HCT116 (cell line): ENCODE data around the gene ORAI2. TPM values are rescaled to one million over a fixed set of nuclear protein-coding genes. Genes with fewer than 3 reads are reported as not detected.

Experiments used
- ATAC-seq: fragments of 200-7000 bp; cut with Tn5 transposase; 2 replicates; pipeline ENCODE4 v1.9.1; 2020; ENCODE audit warnings: mild to moderate bottlenecking, moderate library complexity
- BruUV-seq: library from RNA; stranded (reverse); fragments of 400-500 nt; replicated peaks from 2 replicates; lab custom pipeline; 2021; lab: Mats Ljungman, UMichigan
- CTCF ChIA-PET: fragments of 300-600 bp; sonication (Branson Sonifier 250); formaldehyde crosslinking; loops from one replicate; lab custom pipeline; 2021; ENCODE audit warnings: antibody characterized with exemption; lab: Charles Lee
- POLR2A ChIA-PET: fragments of 300-600, 350-600 bp; sonication (Branson Sonifier 250); formaldehyde crosslinking; loops from one replicate; lab custom pipeline; 2021; ENCODE audit warnings: antibody characterized with exemption; lab: Charles Lee
- RAD21 ChIA-PET, 2 experiments: fragments of 300-600 bp; sonication (Branson Sonifier 250); formaldehyde crosslinking; loops; one replicate each; lab custom pipeline; 2023; ENCODE audit warnings: low total read pairs in 2 of 2; ENCODE audit not compliant: uncharacterized antibody in 2 of 2, unreplicated experiment in 2 of 2, low non-redundant PET in 1 of 2; lab: Charles Lee
- DNase-seq: peaks from one replicate; pipeline ENCODE4 v3.0.0-alpha.2; 2010; ENCODE audit warnings: low read depth, low spot score
- H2AFZ ChIP-seq: fragments of 200-600 bp; shearing (Covaris generic), sonication (generic); 2 replicates; pipeline ENCODE4 v1.6.1; 2017; ENCODE audit warnings: low read depth, mixed run types, mixed read lengths, antibody characterized with exemption, low read length; ENCODE audit not compliant: poor library complexity, severe bottlenecking
- H3K27ac ChIP-seq: 2 replicates; pipeline ENCODE4 v1.5.1; 2012; ENCODE audit warnings: low read depth, low read length
- H3K27me3 ChIP-seq: fragments of 200-600 bp; sonication (generic); 2 replicates; pipeline ENCODE4 v1.6.1; 2016; ENCODE audit warnings: mixed run types, low read length, mixed read lengths; ENCODE audit not compliant: insufficient read depth
- H3K36me3 ChIP-seq, 2 experiments: fragments of 200-500 bp in 1 of 2; fragments of 200-600 bp in 1 of 2; sonication (Bioruptor generic) in 1 of 2; sonication (generic) in 1 of 2; 2 replicates each; pipeline versions ENCODE4 v1.5.1 to v1.6.1; 2014 to 2016; ENCODE audit warnings: low read length in 2 of 2, inconsistent platforms in 1 of 2, mixed read lengths in 1 of 2, mixed run types in 1 of 2; ENCODE audit not compliant: insufficient read depth in 2 of 2, control insufficient read depth in 1 of 2
- H3K4me1 ChIP-seq, 2 experiments: fragments of 200-600 bp in 1 of 2; sonication (generic) in 1 of 2; 2 replicates each; pipeline versions ENCODE4 v1.5.1 to v1.6.1; 2012 to 2017; ENCODE audit warnings: low read length in 2 of 2, inconsistent platforms in 1 of 2, mild to moderate bottlenecking in 1 of 2, mixed read lengths in 1 of 2, mixed run types in 1 of 2, moderate library complexity in 1 of 2; ENCODE audit not compliant: insufficient read depth in 2 of 2, control insufficient read depth in 1 of 2
- H3K4me2 ChIP-seq: fragments of 200-600 bp; sonication (generic); 2 replicates; pipeline ENCODE4 v1.6.1; 2017; ENCODE audit warnings: mixed run types, low read length, mixed read lengths
- H3K4me3 ChIP-seq, 2 experiments: fragments of 200-600 bp in 1 of 2; sonication (generic) in 1 of 2; replicated peaks in 1 of 2; 2 replicates each; pipeline ENCODE4 v1.5.1; 2011 to 2016; ENCODE audit warnings: low read length in 2 of 2, control low read depth in 1 of 2, low read depth in 1 of 2, mild to moderate bottlenecking in 1 of 2, mixed read lengths in 1 of 2, mixed run types in 1 of 2
- H3K79me2 ChIP-seq: fragments of 200-600 bp; sonication (generic); 2 replicates; pipeline ENCODE4 v1.6.1; 2017; ENCODE audit warnings: mild to moderate bottlenecking, mixed run types, low read length, moderate library complexity, mixed read lengths; ENCODE audit not compliant: insufficient read depth
- H3K9ac ChIP-seq: fragments of 200-600 bp; sonication (generic); 2 replicates; pipeline ENCODE4 v1.6.1; 2016; ENCODE audit warnings: low read length, mixed read lengths
- H3K9me2 ChIP-seq: fragments of 200-600 bp; sonication (generic), shearing (Covaris generic); 2 replicates; pipeline ENCODE4 v1.6.1; 2017; ENCODE audit warnings: mixed run types, mild to moderate bottlenecking, moderate library complexity; ENCODE audit not compliant: insufficient read depth
- H3K9me3 ChIP-seq, 2 experiments: fragments of 200-500 bp in 1 of 2; fragments of 200-600 bp in 1 of 2; sonication (Bioruptor generic) in 1 of 2; sonication (generic) in 1 of 2; 2 replicates each; pipeline ENCODE4 v1.6.1; 2014 to 2017; ENCODE audit warnings: low read length in 2 of 2, mixed read lengths in 2 of 2, inconsistent platforms in 1 of 2, low read depth in 1 of 2, mild to moderate bottlenecking in 1 of 2, mixed run types in 1 of 2, moderate library complexity in 1 of 2; ENCODE audit not compliant: control insufficient read depth in 1 of 2, insufficient read depth in 1 of 2
- H4K20me1 ChIP-seq: fragments of 200-600 bp; sonication (generic), shearing (Covaris generic); 2 replicates; pipeline ENCODE4 v1.6.1; 2017; ENCODE audit warnings: mixed run types, mild to moderate bottlenecking, moderate library complexity; ENCODE audit not compliant: insufficient read depth
- CBX3 ChIP-seq: IDR thresholded peaks from 2 replicates; pipeline ENCODE4 v1.6.1; 2012; ENCODE audit warnings: low read depth
- CEBPB ChIP-seq: IDR thresholded peaks from 2 replicates; pipeline ENCODE4 v1.6.1; 2012; ENCODE audit warnings: low read depth
- EGR1 ChIP-seq: IDR thresholded peaks from 2 replicates; pipeline ENCODE4 v1.6.1; 2012; ENCODE audit warnings: low read depth
- EZH2 ChIP-seq: fragments of 200-600 bp; sonication (generic); IDR thresholded peaks from 2 replicates; pipeline ENCODE4 v1.6.1; 2017; ENCODE audit warnings: antibody characterized with exemption, mixed run types
- EZH2phosphoT487 ChIP-seq: fragments of 200-600 bp; IDR thresholded peaks from 2 replicates; pipeline ENCODE4 v1.6.1; 2018; ENCODE audit warnings: antibody characterized with exemption, borderline replicate concordance
- JUND ChIP-seq: IDR thresholded peaks from 2 replicates; pipeline ENCODE4 v1.6.1; 2012
- RAD21 ChIP-seq: IDR thresholded peaks from 2 replicates; pipeline ENCODE4 v1.6.1; 2012; ENCODE audit warnings: low read depth, mild to moderate bottlenecking
- SIN3A ChIP-seq: IDR thresholded peaks from 2 replicates; pipeline ENCODE4 v1.6.1; 2012; ENCODE audit warnings: low read depth
- SP1 ChIP-seq: IDR thresholded peaks from 2 replicates; pipeline ENCODE4 v1.6.1; 2012; ENCODE audit warnings: low read depth
- SRF ChIP-seq: IDR thresholded peaks from 2 replicates; pipeline ENCODE4 v1.6.1; 2012; ENCODE audit warnings: low read depth
- TCF7L2 ChIP-seq: IDR thresholded peaks from 2 replicates; pipeline ENCODE4 v1.7.0; 2011; ENCODE audit warnings: borderline replicate concordance, inconsistent platforms; ENCODE audit not compliant: insufficient read depth, insufficient read length; ENCODE audit errors: extremely low read depth
- YY1 ChIP-seq: IDR thresholded peaks from 2 replicates; pipeline ENCODE4 v1.6.1; 2011; ENCODE audit warnings: low read length, low read depth, moderate library complexity, mild to moderate bottlenecking; ENCODE audit not compliant: insufficient replicate concordance; ENCODE audit errors: extremely low read depth
- ZFX ChIP-seq: fragments of 450-650 bp; IDR thresholded peaks from 2 replicates; pipeline ENCODE4 v1.6.1; 2017
- ZNF274 ChIP-seq: fragments of 200-500 bp; sonication (Bioruptor generic); IDR thresholded peaks from 2 replicates; pipeline ENCODE4 v1.6.1; 2014; ENCODE audit warnings: mild to moderate bottlenecking, low read depth, low read length, inconsistent platforms
- intact Hi-C: fragments of 100-400 bp; cut with micrococcal nuclease; formaldehyde crosslinking; loops from 2 replicates; pipeline ENCODE4 v1.10.0; 2022
- total RNA-seq: library from RNA; stranded (reverse); gene quantifications from one replicate; pipeline ENCODE4 v1.2.1, GENCODE V29; 2021; ENCODE audit not compliant: unreplicated experiment
- TF ChIP-seq, protein P1 (sequence below), 3 experiments: fragments of 200-600 bp in 1 of 3; sonication (generic) in 1 of 3; IDR thresholded peaks in 2 of 3; conservative IDR thresholded peaks in 1 of 3; 2 replicates each; pipeline ENCODE4 v1.5.1; 2012 to 2017; ENCODE audit warnings: low read depth in 2 of 3, low read length in 2 of 3, antibody characterized with exemption in 1 of 3, borderline replicate concordance in 1 of 3, control low read depth in 1 of 3, mild to moderate bottlenecking in 1 of 3, mixed read lengths in 1 of 3, mixed run types in 1 of 3, moderate library complexity in 1 of 3; ENCODE audit not compliant: insufficient read depth in 1 of 3
- TF ChIP-seq, protein P2 (sequence below): IDR thresholded peaks from 2 replicates; pipeline ENCODE4 v1.6.1; 2012
- TF ChIP-seq, protein P3 (sequence below): IDR thresholded peaks from 2 replicates; pipeline ENCODE4 v1.6.1; 2011; ENCODE audit warnings: mild to moderate bottlenecking, low read length, moderate library complexity; ENCODE audit not compliant: insufficient replicate concordance; ENCODE audit errors: extremely low read depth

The ORAI2 gene
- total RNA-seq, 1 experiment from 2014 or later = 13.2 TPM

DNA sequence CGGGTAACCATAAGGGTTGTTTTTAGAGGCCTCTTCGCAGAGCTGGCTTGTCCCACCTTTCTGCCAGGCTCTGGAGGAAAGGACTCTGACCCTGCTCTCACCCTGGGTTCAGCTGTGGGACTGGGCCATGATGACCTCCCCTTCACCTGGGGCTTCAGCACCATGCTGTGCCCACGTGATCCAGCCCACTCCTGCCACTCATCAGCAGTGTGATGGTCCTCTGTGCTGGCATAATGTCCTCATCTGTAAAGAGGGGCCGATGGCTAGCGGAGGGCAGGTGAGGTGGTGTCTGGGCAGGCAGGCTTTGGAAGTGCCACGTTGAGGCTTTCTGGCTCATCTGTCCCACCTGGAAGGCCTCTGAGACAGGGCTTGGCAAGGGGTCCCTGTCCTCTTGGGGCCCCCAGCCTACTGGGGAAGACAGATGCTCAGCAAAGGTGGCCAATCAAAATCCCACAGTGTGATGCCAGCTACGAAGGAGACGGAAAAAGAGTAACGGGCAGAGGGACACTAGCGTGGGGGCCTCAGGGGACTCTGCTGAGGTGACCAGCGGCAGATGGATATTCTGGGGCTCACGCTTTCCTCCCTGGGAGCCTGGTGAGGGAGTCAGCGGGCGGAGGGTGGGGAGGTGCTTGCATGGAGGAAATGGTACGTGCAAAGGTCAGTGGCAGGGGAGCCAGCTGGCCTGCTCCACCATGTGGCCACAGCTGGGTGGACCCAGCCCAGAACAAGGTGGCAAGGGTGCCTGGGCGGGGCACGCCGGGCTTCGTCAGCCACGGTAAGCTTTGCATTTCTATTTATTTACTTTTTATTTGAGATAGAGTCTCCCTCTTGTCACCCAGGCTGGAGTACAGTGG is 36.8 kb downstream of the ORAI2 start:
- intact Hi-C loops = no loop called here
- no peak overlapping the region for H2AFZ ChIP-seq
- H3K27me3 ChIP-seq = no peaks in the 10 kb centered on the region
- H3K9me3 ChIP-seq = no peaks in the 10 kb centered on the region
- no peak for DNase-seq
- H3K4me2 ChIP-seq = no peak overlapping the region
- ChIA-PET POLR2A (no interaction called here), RAD21 (no interaction called here), CTCF (no interaction called here)
- H3K36me3 ChIP-seq = no peaks in the 10 kb centered on the region; a peak in 2 of 4 replicates
- no peak for ATAC-seq
- H4K20me1 ChIP-seq = no peaks in the 10 kb centered on the region
- H3K27ac ChIP-seq = no peak overlapping the region; the same call in 1 of the 2 replicates
- H3K4me1 ChIP-seq = peaks cover 2 to 9% of the 10 kb centered on the region in 2 experiments; a peak in 2 of 4 replicates
- TF ChIP-seq SP1 = no peak
- TF ChIP-seq EZH2 = no peak
- TF ChIP-seq, protein P1, sequence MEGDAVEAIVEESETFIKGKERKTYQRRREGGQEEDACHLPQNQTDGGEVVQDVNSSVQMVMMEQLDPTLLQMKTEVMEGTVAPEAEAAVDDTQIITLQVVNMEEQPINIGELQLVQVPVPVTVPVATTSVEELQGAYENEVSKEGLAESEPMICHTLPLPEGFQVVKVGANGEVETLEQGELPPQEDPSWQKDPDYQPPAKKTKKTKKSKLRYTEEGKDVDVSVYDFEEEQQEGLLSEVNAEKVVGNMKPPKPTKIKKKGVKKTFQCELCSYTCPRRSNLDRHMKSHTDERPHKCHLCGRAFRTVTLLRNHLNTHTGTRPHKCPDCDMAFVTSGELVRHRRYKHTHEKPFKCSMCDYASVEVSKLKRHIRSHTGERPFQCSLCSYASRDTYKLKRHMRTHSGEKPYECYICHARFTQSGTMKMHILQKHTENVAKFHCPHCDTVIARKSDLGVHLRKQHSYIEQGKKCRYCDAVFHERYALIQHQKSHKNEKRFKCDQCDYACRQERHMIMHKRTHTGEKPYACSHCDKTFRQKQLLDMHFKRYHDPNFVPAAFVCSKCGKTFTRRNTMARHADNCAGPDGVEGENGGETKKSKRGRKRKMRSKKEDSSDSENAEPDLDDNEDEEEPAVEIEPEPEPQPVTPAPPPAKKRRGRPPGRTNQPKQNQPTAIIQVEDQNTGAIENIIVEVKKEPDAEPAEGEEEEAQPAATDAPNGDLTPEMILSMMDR (IDR thresholded peaks at IDR 0.05 in 2 of 3, conservative IDR thresholded peaks at IDR 0.05 in 1 of 3; ENCODE audit: borderline replicate concordance in 1 of 3, insufficient read depth in 1 of 3, low read depth in 2 of 3, low read length in 2 of 3) = no peak
- no peak for TF ChIP-seq EZH2phosphoT487
- H3K9me2 ChIP-seq = no peaks in the 10 kb centered on the region
- peaks cover 7% of the 10 kb centered on the region; the same call in 1 of the 2 replicates for H3K79me2 ChIP-seq
- no TSS peak for BruUV-seq
- no peak overlapping the region for H3K9ac ChIP-seq
- H3K4me3 ChIP-seq = no peak overlapping the region

DNA sequence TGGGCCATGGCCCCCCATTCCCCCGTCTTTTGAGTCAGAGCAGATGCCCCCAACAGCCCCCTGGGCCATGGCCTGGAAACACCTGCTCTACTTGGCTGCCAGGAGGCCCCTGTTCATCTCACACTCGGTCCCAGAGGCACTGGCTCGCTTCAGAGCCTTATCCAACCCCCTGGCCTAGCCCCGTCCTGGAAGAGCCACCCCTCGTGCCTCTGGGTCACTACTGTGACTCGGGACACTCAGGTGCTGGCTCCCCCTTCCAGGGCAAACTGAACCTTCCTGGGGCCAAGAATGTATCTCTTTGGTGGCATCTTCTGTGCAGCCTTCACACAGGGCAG is 38.4 kb downstream of the ORAI2 start:
- Histone ChIP-seq H2AFZ (no peak overlapping the region), H3K4me2 (no peak overlapping the region), H3K4me1 (no peaks in the 10 kb centered on the region), H3K27me3 (no peaks in the 10 kb centered on the region), H3K9ac (no peak overlapping the region), H4K20me1 (no peaks in the 10 kb centered on the region), H3K9me2 (no peaks in the 10 kb centered on the region), H3K79me2 (no peaks in the 10 kb centered on the region), H3K27ac (no peak overlapping the region), H3K36me3 (no peaks in the 10 kb centered on the region; a peak in 2 of 4 replicates), H3K4me3 (no peak overlapping the region), H3K9me3 (no peaks in the 10 kb centered on the region)
- CTCF ChIA-PET = no interaction called here
- RAD21 ChIA-PET = no interaction called here
- 0 out of 2 replicates have a peak, but pooled peaks have one; percentile 10 for ATAC-seq
- BruUV-seq = no TSS peak
- DNase-seq = no peak
- POLR2A ChIA-PET = no interaction called here
- intact Hi-C loops = no loop called here
- TF ChIP-seq, protein P2, sequence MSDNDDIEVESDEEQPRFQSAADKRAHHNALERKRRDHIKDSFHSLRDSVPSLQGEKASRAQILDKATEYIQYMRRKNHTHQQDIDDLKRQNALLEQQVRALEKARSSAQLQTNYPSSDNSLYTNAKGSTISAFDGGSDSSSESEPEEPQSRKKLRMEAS = no peak
- TF ChIP-seq JUND (no peak), ZNF274 (no peak), YY1 (no peak), TCF7L2 (no peak), CBX3 (no peak), ZFX (no peak), SIN3A (no peak), SRF (no peak), EGR1 (no peak), RAD21 (no peak), CEBPB (no peak)
- TF ChIP-seq, protein P3, sequence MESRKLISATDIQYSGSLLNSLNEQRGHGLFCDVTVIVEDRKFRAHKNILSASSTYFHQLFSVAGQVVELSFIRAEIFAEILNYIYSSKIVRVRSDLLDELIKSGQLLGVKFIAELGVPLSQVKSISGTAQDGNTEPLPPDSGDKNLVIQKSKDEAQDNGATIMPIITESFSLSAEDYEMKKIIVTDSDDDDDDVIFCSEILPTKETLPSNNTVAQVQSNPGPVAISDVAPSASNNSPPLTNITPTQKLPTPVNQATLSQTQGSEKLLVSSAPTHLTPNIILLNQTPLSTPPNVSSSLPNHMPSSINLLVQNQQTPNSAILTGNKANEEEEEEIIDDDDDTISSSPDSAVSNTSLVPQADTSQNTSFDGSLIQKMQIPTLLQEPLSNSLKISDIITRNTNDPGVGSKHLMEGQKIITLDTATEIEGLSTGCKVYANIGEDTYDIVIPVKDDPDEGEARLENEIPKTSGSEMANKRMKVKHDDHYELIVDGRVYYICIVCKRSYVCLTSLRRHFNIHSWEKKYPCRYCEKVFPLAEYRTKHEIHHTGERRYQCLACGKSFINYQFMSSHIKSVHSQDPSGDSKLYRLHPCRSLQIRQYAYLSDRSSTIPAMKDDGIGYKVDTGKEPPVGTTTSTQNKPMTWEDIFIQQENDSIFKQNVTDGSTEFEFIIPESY = no peak
